Inflammatory macrophage (primary cell): ENCODE measurements around the gene SIT1.
A peak's percentile ranks its signal among the peaks of the same experiment; 100 is the strongest.

ENCODE experiments used
- DNase-seq, 2 donors: peaks; one replicate each; pipeline ENCODE4 v3.0.0-alpha.2; 2020 to 2022

SIT1 gene

GRCh38 chr9:35682520-35683315 is 32.0 kb upstream of the SIT1 start:
- no peak for DNase-seq

DNA sequence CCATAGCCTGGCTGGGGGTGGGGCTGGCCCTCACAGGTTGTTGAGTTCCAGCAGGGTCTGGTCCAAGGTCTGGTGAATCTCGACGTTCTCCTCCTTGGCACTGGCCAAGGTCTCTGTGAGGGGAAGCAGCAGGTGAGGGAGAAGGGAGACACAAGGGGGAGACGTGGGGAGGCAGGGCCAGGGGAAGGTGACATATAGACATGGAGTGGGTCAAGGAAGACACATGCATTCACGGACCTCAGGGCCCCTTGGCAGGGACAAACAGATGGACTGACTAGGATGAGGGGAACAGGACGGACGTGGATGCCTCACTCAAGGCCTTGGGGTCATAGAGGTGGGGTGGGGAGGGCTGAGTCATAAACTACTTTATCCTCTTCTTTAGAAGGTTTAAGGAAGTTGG is 31.3 kb upstream of the SIT1 start:
- no peak for DNase-seq

DNA sequence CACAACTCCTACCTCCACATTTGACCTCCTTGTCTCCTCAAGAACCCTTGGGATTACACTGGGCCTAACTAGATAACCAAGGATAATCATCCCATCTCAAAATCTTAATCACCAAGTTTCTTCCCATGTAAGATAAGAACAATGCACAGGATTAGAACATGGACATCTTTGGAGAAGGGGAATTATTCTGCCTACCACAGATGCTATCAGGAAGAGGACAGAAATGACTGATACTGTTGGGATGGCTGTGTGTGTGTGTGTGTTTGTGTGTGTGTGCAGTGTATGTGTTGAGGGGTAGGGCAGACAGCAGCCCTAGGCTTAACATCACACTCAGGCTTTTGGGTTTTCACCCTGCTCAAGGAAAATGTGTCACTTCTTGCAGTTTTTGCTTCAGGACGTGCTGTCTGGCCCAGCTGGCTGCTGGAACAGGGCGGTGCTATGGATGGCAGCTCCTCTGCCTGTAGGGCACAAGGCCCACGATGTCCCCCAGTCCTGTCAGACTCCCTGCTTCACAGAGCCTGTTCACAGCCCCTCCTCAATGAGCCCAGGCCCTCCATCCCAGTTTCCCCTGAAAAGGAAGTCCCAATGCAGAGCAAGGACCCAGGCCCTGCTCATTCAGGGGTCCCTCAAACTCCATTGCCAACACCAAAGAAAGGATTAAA is 30.7 kb upstream of the SIT1 start:
- no peak for DNase-seq

DNA sequence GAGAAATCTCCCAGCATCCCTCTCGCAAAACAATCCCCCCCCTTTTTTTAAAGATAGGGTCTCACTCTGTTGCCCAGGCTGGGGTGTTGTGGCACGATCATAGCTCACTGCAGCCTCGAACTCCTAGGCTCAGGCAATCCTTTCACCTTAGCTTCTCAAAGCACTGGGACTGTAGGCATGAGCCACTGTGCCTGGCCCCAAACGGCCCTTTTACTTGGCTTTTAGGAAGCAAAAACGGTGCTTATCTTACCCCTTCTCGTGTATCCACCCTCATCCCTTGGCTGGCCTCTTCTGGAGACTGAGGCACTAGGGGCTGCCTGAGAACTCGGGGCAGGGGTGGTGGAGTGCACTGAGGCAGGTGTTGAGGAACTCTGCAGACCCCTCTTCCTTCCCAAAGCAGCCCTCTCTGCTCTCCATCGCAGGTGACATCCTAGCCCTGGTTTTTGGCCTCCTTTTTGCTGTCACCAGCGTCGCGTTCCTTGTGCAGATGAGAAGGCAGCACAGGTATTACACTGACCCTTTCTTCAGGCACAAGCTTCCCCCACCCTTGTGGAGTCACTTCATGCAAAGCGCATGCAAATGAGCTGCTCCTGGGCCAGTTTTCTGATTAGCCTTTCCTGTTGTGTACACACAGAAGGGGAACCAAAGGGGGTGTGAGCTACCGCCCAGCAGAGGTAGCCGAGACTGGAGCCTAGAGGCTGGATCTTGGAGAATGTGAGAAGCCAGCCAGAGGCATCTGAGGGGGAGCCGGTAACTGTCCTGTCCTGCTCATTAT is 29.8 kb upstream of the SIT1 start:
- no peak for DNase-seq

DNA sequence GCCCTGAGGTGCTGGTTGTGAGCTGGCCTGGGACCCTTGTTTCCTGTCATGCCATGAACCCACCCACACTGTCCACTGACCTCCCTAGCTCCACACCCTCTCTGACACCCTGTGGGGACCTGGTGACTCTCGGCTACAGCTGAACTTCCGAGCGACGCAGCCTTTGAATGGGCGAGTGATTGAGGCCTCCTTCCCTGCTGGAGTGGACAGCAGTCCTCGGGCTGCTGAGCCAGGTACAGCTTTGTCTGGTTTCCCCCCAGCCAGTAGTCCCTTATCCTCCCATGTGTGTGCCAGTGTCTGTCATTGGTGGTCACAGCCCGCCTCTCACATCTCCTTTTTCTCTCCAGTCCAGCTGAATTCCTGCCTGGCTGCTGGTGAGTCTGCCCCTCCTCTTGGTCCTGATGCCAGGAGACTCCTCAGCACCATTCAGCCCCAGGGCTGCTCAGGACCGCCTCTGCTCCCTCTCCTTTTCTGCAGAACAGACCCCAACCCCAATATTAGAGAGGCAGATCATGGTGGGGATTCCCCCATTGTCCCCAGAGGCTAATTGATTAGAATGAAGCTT is 29.1 kb upstream of the SIT1 start:
- no peak for DNase-seq

- DNase-seq = no peak
These were observed 28.4 kb upstream of the SIT1 start for GRCh38 chr9:35679091-35679490.

DNA sequence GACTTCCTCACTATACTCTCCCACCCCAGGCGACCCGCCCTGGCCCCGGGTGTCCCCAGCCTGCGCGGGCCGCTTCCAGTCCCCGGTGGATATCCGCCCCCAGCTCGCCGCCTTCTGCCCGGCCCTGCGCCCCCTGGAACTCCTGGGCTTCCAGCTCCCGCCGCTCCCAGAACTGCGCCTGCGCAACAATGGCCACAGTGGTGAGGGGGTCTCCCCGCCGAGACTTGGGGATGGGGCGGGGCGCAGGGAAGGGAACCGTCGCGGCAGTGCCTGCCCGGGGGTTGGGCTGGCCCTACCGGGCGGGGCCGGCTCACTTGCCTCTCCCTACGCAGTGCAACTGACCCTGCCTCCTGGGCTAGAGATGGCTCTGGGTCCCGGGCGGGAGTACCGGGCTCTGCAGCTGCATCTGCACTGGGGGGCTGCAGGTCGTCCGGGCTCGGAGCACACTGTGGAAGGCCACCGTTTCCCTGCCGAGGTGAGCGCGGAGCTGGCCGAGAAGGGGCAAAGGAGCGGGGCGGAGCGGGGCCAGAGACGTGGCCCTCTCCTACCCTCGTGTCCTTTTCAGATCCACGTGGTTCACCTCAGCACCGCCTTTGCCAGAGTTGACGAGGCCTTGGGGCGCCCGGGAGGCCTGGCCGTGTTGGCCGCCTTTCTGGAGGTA is 25.1 kb upstream of the SIT1 start:
- DNase-seq = no peak

- no peak for DNase-seq
These were observed 24.5 kb upstream of the SIT1 start for GRCh38 chr9:35675204-35675603.

DNA sequence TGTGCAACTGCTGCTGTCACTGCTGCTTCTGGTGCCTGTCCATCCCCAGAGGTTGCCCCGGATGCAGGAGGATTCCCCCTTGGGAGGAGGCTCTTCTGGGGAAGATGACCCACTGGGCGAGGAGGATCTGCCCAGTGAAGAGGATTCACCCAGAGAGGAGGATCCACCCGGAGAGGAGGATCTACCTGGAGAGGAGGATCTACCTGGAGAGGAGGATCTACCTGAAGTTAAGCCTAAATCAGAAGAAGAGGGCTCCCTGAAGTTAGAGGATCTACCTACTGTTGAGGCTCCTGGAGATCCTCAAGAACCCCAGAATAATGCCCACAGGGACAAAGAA is 23.3 kb upstream of the SIT1 start:
- DNase-seq = no peak

DNA sequence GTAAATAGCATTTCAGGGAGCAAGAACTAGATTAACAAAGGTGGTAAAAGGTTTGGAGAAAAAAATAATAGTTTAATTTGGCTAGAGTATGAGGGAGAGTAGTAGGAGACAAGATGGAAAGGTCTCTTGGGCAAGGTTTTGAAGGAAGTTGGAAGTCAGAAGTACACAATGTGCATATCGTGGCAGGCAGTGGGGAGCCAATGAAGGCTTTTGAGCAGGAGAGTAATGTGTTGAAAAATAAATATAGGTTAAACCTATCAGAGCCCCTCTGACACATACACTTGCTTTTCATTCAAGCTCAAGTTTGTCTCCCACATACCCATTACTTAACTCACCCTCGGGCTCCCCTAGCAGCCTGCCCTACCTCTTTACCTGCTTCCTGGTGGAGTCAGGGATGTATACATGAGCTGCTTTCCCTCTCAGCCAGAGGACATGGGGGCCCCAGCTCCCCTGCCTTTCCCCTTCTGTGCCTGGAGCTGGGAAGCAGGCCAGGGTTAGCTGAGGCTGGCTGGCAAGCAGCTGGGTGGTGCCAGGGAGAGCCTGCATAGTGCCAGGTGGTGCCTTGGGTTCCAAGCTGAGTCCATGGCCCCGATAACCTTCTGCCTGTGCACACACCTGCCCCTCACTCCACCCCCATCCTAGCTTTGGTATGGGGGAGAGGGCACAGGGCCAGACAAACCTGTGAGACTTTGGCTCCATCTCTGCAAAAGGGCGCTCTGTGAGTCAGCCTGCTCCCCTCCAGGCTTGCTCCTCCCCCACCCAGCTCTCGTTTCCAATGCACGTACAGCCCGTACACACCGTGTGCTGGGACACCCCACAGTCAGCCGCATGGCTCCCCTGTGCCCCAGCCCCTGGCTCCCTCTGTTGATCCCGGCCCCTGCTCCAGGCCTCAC is 22.6 kb upstream of the SIT1 start, which contains the start of gene CA9:
Gene CA9 (plus strand): TSS at position 797 of the 893 bp plus-strand sequence. CDS start 32 bp downstream, at position 829.
- no peak for DNase-seq

- no peak for DNase-seq
These were observed 18.8 kb upstream of the SIT1 start for GRCh38 chr9:35669331-35670145.

DNA sequence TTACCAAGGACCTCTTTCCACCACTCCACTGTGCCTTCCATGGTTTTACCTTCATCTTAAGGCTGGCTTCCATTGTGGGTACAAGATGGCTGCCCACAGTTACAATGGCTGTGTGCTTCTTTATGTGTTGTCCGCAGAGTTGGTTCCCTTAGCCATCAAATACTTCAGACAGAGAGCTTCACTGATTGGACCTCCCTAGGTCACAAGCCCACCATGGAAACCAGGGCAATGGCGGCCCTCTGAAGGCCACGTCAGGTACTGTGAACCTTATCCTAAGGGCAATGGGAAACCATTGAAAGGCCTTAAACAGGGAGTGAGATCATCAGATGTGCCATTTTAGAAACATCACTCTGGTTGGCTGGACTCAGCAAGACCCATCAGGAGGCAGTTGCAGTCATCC is 17.2 kb upstream of the SIT1 start:
- DNase-seq = no peak

GRCh38 chr9:35666549-35666948 is 15.8 kb upstream of the SIT1 start:
- no peak for DNase-seq

GRCh38 chr9:35666045-35666444 is 15.3 kb upstream of the SIT1 start:
- DNase-seq = no peak

DNA sequence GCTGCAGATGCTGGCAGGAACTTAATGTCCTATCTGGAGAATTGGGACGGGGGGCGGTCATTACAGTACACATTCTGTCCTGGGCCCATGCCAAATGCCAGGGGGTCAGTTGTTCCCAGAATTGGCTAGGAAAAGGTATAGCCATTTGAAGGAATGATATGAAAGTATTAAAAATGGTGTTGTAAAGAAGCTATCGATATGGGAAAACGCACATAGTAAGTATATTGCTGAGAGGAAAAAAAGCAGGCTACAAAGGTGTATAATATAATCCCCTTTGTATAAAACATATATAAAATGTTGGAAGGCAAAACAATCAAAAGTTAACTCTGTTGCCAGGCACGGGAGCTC is 14.7 kb upstream of the SIT1 start:
- no peak for DNase-seq

DNA sequence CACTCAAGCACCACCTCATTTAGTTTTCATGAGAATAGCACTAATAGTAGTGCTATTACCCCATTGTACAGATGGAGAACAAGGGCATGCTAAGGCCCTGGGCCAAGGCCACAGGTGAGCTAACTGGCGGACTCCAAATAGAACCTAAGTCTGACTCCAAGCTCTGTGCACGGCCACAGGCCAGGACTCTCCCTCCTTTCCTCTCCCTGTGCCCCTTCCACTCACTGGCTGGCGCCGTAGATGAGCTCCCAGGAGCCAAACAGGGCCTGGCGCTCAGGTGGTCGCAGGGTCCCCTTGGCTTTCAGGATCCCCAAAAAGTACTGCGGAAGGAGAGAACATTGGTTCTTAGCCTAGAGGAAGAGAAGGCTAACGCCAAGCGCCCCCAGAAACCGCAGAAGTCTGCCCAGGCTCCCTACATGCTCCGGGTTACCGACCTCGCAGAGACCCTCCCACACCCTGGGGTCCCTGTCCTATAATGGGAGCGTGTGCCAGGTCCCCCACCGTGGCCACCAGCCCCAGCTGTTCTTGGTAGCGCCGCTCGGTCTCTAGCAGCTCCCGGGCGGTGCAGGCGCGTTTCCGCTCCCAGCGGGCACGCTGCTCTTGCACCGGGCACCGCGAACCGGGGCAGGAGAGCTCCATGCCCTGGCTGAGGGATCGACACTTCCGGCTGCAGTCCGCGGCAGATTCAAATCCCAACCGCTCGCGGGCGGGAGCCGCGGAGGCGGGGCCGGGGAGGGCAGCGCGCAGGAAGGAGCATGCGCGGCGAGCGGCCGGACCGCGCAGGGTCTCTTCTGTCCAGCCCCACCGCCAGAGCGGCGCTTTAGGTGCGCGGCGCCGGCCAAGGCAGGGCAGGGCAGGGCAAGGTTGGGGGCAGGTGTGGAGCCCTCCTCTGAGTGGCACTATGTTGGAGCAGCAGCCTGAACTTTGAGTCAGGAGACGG is 14.1 kb upstream of the SIT1 start, which contains the start of gene ARHGEF39:
Gene ARHGEF39 (minus strand): TSS at position 665 of the 940 bp plus-strand sequence. CDS start 26 bp downstream, at position 639.
- peak; percentile 75 to 86 for DNase-seq

DNA sequence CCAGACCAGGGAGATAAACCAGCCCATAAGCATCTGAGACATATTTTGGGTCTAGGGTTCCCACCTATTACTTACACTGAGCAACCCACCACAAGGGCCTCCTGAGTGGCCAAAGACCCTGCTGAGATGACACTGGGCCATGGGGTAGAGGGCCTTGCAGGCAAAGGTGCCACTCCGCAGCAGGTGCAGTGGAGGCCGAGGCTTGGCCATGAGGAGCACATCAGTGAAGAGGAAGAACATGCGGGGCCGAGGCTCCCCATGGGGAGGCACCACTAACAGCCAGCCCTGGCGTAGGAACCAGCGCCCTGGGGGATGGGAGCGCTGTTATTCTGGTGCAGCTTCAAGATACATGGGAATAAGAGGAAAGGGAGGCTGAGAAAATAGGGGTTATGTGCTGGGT is 11.7 kb upstream of the SIT1 start:
- DNase-seq = no peak

DNA sequence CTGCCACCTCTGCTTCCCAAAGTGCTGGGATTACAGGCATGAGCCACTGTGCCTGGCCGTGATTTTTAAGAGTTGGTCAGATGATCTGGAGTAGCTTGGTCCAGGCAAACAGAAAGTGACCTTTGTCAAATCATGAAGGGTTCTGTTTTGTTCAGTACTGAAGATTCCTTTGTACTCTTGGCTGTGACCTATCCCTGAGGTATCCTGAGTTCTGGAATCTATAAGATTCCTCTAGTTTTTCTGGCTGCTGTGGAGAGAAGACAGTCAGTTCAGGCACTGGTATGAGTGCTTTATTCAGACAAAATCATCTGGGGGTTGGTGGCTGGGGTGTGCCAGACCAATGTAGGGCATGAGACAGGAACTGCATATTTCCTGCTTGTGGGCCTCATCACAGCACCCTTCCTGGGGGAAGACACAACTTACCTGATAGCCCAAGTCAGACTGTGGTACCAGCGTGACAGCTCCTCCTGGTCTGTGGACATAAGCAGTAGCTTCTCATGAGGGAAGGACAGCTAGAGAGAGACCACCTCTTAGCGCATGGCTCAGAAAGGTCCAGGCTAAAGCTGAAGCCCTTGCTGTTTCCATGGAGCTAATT is 11.1 kb upstream of the SIT1 start:
- DNase-seq = no peak

- no peak for DNase-seq
These were observed 10.3 kb upstream of the SIT1 start for GRCh38 chr9:35660966-35661415.
